ENCODE data around the gene PTOV1.

DNA sequence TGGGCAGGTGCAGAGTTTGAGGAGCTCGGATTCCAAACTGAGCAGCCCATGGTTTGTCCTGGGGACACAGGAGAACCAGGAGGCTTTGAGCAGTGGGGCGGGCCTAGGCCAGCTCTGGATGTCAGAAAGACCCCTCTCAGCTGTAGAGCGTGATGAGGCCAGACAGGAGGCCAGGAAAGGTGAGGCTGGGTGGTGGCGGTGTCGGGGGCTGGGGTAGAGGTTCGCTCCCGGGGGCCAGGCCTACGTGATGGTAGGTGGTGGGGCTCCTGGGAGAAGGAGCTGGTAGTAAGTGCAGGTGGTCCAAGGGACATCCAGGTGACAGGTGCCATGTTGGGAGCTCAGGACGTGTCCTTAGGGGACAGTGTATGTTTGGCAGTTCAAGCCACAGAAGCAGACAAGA is 13.5 kb upstream of the PTOV1 start:
- TF ChIP-seq, protein P1, sequence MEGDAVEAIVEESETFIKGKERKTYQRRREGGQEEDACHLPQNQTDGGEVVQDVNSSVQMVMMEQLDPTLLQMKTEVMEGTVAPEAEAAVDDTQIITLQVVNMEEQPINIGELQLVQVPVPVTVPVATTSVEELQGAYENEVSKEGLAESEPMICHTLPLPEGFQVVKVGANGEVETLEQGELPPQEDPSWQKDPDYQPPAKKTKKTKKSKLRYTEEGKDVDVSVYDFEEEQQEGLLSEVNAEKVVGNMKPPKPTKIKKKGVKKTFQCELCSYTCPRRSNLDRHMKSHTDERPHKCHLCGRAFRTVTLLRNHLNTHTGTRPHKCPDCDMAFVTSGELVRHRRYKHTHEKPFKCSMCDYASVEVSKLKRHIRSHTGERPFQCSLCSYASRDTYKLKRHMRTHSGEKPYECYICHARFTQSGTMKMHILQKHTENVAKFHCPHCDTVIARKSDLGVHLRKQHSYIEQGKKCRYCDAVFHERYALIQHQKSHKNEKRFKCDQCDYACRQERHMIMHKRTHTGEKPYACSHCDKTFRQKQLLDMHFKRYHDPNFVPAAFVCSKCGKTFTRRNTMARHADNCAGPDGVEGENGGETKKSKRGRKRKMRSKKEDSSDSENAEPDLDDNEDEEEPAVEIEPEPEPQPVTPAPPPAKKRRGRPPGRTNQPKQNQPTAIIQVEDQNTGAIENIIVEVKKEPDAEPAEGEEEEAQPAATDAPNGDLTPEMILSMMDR (IDR thresholded peaks at IDR 0.05; ENCODE audit: low read depth, low read length, poor library complexity, severe bottlenecking): no peak
- no peak for TF ChIP-seq EZH2phosphoT487 (IDR thresholded peaks at IDR 0.05; ENCODE audit: borderline replicate concordance, low read length)

Measured in DOHH2 (cell line).